GM12878 (cell line): ENCODE results near the gene CARD19. TPM values are rescaled to one million over a fixed set of nuclear protein-coding genes. Genes with fewer than 3 reads are reported as not detected.

ENCODE experiments used
- ATAC-seq: fragments of 200-7000 bp; cut with Tn5 transposase; 3 replicates; pipeline ENCODE4 v1.9.1; 2020; ENCODE audit warnings: mild to moderate bottlenecking, moderate library complexity
- BruUV-seq: library from RNA; stranded (reverse); fragments of 400-500 nt; replicated peaks from 2 replicates; lab custom pipeline; 2021; lab: Mats Ljungman, UMichigan
- CTCF ChIA-PET: fragments of 300-600 bp; sonication (Branson Sonifier 250); formaldehyde crosslinking; extraction: SDS; loops from one replicate; lab custom pipeline; 2021; ENCODE audit warnings: inconsistent platforms; lab: Yijun Ruan, JAX
- POLR2A ChIA-PET: fragments of 350-600 bp; formaldehyde crosslinking; extraction: SDS; loops from one replicate; lab custom pipeline; 2021; ENCODE audit warnings: inconsistent platforms; lab: Charles Lee
- RAD21 ChIA-PET: fragments of 300-600 bp; sonication (Branson Sonifier 250); formaldehyde crosslinking; loops from one replicate; lab custom pipeline; 2023; ENCODE audit warnings: antibody characterized with exemption; ENCODE audit not compliant: unreplicated experiment; lab: Charles Lee
- SMC1A ChIA-PET: fragments of 300-600 bp; sonication (Branson Sonifier 250); formaldehyde crosslinking; loops from one replicate; lab custom pipeline; 2023; ENCODE audit not compliant: unreplicated experiment, uncharacterized antibody; lab: Charles Lee
- DNase-seq: peaks from one replicate; pipeline ENCODE4 v3.0.0-alpha.2; 2011; ENCODE audit warnings: low read depth, low spot score
- FAIRE-seq: peaks from 3 replicates; lab custom pipeline; 2011; peaks lifted over from hg19 to GRCh38; lab: Jason Lieb, UNC
- H2AFZ ChIP-seq: 2 replicates; pipeline ENCODE4 v1.6.0; 2011; ENCODE audit warnings: low read depth, low read length, control low read depth; ENCODE audit not compliant: control insufficient read depth
- H3K27ac ChIP-seq: 2 replicates; pipeline ENCODE4 v1.5.1; 2011; ENCODE audit warnings: control low read depth; ENCODE audit not compliant: control insufficient read depth, insufficient read depth
- H3K27me3 ChIP-seq, 2 experiments: replicated peaks in 1 of 2; 2 replicates each; pipeline versions ENCODE4 v1.6.0 to v1.6.1; 2011; ENCODE audit warnings: low read length in 1 of 2; ENCODE audit not compliant: control insufficient read depth in 2 of 2, insufficient read depth in 2 of 2
- H3K36me3 ChIP-seq, 2 experiments: 2 replicates each; pipeline ENCODE4 v1.5.1; 2011; ENCODE audit warnings: low read length in 1 of 2; ENCODE audit not compliant: control insufficient read depth in 2 of 2, insufficient read depth in 2 of 2
- H3K4me1 ChIP-seq: 2 replicates; pipeline ENCODE4 v1.6.1; 2011; ENCODE audit warnings: mild to moderate bottlenecking, low read length, moderate library complexity, mixed read lengths; ENCODE audit not compliant: control insufficient read depth, insufficient read depth
- H3K4me2 ChIP-seq: 2 replicates; pipeline ENCODE4 v1.6.0; 2011; ENCODE audit warnings: control low read depth; ENCODE audit not compliant: control insufficient read depth, insufficient read depth
- H3K4me3 ChIP-seq: fragments of 200-600 bp; sonication (generic); 2 replicates; pipeline ENCODE4 v1.5.1; 2016
- H3K79me2 ChIP-seq: 2 replicates; pipeline ENCODE4 v1.6.0; 2011; ENCODE audit warnings: low read length; ENCODE audit not compliant: control insufficient read depth, insufficient read depth
- H3K9ac ChIP-seq: 2 replicates; pipeline ENCODE4 v1.8.0; 2011; ENCODE audit warnings: low read length, control low read depth, mixed read lengths; ENCODE audit not compliant: control insufficient read depth, insufficient read depth
- H3K9me3 ChIP-seq: replicated peaks from 3 replicates; pipeline ENCODE4 v1.5.1; 2011; ENCODE audit warnings: mild to moderate bottlenecking, low read length; ENCODE audit not compliant: control insufficient read depth, insufficient read depth
- H4K20me1 ChIP-seq: 2 replicates; pipeline ENCODE4 v1.6.0; 2011; ENCODE audit not compliant: control insufficient read depth, insufficient read depth
- IRF4 ChIP-seq: IDR thresholded peaks from 2 replicates; pipeline ENCODE4 v1.6.1; 2011; ENCODE audit warnings: low read depth, low read length
- MEF2A ChIP-seq: IDR thresholded peaks from 2 replicates; pipeline ENCODE4 v1.6.1; 2011; ENCODE audit warnings: low read depth, mild to moderate bottlenecking, low read length, moderate library complexity; ENCODE audit not compliant: insufficient read depth
- MTA2 ChIP-seq: fragments of 450-650 bp; IDR thresholded peaks from 2 replicates; pipeline ENCODE4 v1.6.1; 2016; ENCODE audit warnings: low read depth, mild to moderate bottlenecking, moderate library complexity
- MXI1 ChIP-seq: fragments of 150-350 bp; IDR thresholded peaks from 2 replicates; pipeline ENCODE4 v1.6.1; 2011; ENCODE audit warnings: low read depth, mild to moderate bottlenecking, inconsistent platforms, low read length, improper control_type of control experiment
- NRF1 ChIP-seq: conservative IDR thresholded peaks from 2 replicates; pipeline ENCODE4 v1.6.1; 2011; ENCODE audit warnings: mild to moderate bottlenecking, low read depth, low read length, improper control_type of control experiment
- WGBS: methylation state at CpG from one replicate; pipeline ENCODE4 v1.1.6; 2016; ENCODE audit warnings: low lambda C conversion rate; ENCODE audit not compliant: insufficient replicate concordance, insufficient coverage; ENCODE audit errors: missing lambda C conversion rate; 5-methylcytosine and 5-hydroxymethylcytosine counted together
- in situ Hi-C: fragments of 300-500 bp; cut with MboI; formaldehyde crosslinking; loops from 9 replicates; pipeline ENCODE4 v1.14.3; 2018; ENCODE audit warnings: mixed read lengths
- intact Hi-C: fragments of 100-400 bp; cut with micrococcal nuclease; formaldehyde crosslinking; loops from one replicate; pipeline ENCODE4 v1.14.2; 2022; ENCODE audit not compliant: unreplicated experiment
- polyA plus RNA-seq, 11 experiments: library from polyadenylated mRNA; depleted of rRNA in 4 of 11; unstranded in 6 of 11; stranded (reverse) in 5 of 11; fragments of >200 nt; fragmentation: Nextera tagmentation in 4 of 11; fragmentation: Illumina TruSeq in 1 of 11; extraction: Ambion mirVana in 4 of 11; extraction: Trizol in 1 of 11; gene quantifications; 1 replicate in 1 of 11; 2 replicates in 10 of 11; pipeline versions ENCODE4 v1.2.1 to v1.2.3, GENCODE V29; 2011 to 2016; ENCODE audit warnings: inconsistent platforms in 2 of 11, missing spikeins in 2 of 11, low read depth in 1 of 11
- total RNA-seq, 4 experiments: library from RNA; depleted of rRNA in 3 of 4; stranded (reverse); fragments of >200 nt in 3 of 4; fragmentation: Illumina TruSeq in 1 of 4; extraction: Trizol in 1 of 4; gene quantifications; 2 replicates each; pipeline versions ENCODE4 v1.2.1 to v1.2.3, GENCODE V29; 2013 to 2021
- TF ChIP-seq, protein P1 (sequence below): fragments of 450-650 bp; IDR thresholded peaks from 2 replicates; pipeline ENCODE4 v1.6.1; 2017; ENCODE audit warnings: mild to moderate bottlenecking, low read depth, inconsistent platforms; ENCODE audit not compliant: poor library complexity, severe bottlenecking
- TF ChIP-seq, protein P2 (sequence below): fragments of 450-650 bp; formaldehyde crosslinking; IDR thresholded peaks from 2 replicates; pipeline ENCODE4 v1.4.0; 2022; ENCODE audit warnings: mild to moderate bottlenecking, moderate library complexity
- TF ChIP-seq, protein P3 (sequence below): IDR thresholded peaks from 2 replicates; pipeline ENCODE4 v1.6.1; 2012; ENCODE audit warnings: low read depth, low read length, improper control_type of control experiment

The CARD19 gene
- total and polyA plus RNA-seq, 10 of the 15 experiments (the other 5 are each of a cell fraction or from before 2014, with no cell fraction given): 0.61 to 41.6 (median 19.9) TPM

DNA sequence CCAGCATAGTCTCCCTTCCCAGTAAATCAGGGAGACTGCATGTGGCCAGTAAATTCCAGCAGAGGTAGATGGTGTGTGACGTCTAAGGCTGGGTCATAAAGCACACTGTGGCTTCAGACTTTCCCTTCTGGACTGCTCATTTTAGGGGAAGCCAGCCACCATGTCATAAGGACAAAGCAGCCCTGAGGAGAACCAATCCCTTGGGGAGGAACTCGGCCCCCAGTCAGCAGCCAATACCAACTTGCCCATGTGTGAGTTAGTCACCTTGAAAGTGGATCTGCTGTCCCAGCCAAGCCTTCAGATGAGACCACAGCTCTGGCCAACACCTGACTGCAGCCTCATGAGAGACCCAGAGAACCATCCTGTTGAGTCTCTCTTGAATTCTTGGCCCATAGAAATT lies 52.7 kb downstream of the CARD19 start (continued):
- TF ChIP-seq, protein P1, sequence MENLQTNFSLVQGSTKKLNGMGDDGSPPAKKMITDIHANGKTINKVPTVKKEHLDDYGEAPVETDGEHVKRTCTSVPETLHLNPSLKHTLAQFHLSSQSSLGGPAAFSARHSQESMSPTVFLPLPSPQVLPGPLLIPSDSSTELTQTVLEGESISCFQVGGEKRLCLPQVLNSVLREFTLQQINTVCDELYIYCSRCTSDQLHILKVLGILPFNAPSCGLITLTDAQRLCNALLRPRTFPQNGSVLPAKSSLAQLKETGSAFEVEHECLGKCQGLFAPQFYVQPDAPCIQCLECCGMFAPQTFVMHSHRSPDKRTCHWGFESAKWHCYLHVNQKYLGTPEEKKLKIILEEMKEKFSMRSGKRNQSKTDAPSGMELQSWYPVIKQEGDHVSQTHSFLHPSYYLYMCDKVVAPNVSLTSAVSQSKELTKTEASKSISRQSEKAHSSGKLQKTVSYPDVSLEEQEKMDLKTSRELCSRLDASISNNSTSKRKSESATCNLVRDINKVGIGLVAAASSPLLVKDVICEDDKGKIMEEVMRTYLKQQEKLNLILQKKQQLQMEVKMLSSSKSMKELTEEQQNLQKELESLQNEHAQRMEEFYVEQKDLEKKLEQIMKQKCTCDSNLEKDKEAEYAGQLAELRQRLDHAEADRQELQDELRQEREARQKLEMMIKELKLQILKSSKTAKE: no peak
- TF ChIP-seq, protein P2, sequence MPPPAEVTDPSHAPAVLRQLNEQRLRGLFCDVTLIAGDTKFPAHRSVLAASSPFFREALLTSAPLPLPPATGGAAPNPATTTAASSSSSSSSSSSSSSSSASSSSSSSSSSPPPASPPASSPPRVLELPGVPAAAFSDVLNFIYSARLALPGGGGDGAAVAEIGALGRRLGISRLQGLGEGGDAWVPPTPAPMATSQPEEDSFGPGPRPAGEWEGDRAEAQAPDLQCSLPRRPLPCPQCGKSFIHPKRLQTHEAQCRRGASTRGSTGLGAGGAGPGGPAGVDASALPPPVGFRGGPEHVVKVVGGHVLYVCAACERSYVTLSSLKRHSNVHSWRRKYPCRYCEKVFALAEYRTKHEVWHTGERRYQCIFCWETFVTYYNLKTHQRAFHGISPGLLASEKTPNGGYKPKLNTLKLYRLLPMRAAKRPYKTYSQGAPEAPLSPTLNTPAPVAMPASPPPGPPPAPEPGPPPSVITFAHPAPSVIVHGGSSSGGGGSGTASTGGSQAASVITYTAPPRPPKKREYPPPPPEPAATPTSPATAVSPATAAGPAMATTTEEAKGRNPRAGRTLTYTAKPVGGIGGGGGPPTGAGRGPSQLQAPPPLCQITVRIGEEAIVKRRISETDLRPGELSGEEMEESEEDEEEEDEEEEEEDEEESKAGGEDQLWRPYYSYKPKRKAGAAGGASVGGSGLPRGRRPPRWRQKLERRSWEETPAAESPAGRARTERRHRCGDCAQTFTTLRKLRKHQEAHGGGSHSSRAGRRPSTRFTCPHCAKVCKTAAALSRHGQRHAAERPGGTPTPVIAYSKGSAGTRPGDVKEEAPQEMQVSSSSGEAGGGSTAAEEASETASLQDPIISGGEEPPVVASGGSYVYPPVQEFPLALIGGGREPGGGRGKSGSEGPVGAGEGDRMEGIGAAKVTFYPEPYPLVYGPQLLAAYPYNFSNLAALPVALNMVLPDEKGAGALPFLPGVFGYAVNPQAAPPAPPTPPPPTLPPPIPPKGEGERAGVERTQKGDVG: no peak

DNA sequence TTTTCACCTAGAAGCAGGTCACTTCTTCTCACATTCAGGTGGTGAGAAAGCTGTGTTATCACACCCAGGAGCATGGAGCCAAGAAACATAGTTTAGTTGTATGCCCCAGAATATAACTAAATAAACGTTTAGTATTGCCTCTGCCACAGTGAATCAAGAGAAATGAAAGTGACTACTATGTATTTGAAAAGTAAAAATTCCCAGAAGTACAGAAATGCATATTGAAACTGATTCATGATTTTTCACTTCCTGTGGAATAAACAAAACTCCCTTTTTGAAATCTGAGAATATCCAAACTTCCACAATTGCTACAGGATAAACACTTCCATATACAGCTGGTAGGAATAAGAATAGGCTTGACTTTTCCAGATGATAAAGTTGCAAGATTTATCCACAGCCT lies 53.3 kb downstream of the CARD19 start:
- H3K9ac ChIP-seq: no peak overlapping the region
- no peak for ATAC-seq
- FAIRE-seq: no peak
- H2AFZ ChIP-seq: no peak overlapping the region
- 0% methylated on average over 1 of the region's 1 CpG for WGBS
- in situ Hi-C loops (no loop called here), intact Hi-C loops (no loop called here)
- no peaks in the 10 kb centered on the region for H3K27me3 ChIP-seq
- no peak overlapping the region for H3K4me3 ChIP-seq
- no peaks in the 10 kb centered on the region for H4K20me1 ChIP-seq
- H3K36me3 ChIP-seq: no peaks in the 10 kb centered on the region
- TF ChIP-seq MXI1 (no peak), NRF1 (no peak), MTA2 (no peak), MEF2A (no peak), IRF4 (no peak)
- TF ChIP-seq, protein P3, sequence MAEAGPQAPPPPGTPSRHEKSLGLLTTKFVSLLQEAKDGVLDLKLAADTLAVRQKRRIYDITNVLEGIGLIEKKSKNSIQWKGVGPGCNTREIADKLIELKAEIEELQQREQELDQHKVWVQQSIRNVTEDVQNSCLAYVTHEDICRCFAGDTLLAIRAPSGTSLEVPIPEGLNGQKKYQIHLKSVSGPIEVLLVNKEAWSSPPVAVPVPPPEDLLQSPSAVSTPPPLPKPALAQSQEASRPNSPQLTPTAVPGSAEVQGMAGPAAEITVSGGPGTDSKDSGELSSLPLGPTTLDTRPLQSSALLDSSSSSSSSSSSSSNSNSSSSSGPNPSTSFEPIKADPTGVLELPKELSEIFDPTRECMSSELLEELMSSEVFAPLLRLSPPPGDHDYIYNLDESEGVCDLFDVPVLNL: no peak
- no peaks in the 10 kb centered on the region for H3K79me2 ChIP-seq
- RAD21 ChIA-PET: no interaction called here
- CTCF ChIA-PET: no interaction called here
- POLR2A ChIA-PET: interaction anchor here (0.6 kb wide), 1 partner anchor 1469 kb away, joined by 3 read pairs; no protein-coding TSS in a partner anchor
- peaks cover 15% of the 10 kb centered on the region for H3K9me3 ChIP-seq
- SMC1A ChIA-PET: no interaction called here
- BruUV-seq: no TSS peak
- no peak for DNase-seq
- no peak overlapping the region for H3K27ac ChIP-seq
- H3K4me1 ChIP-seq: peaks cover under 1% of the 10 kb centered on the region
- H3K4me2 ChIP-seq: no peak overlapping the region
